Upper lobe of right lung (tissue), 1 donor: ENCODE results near the gene GALNTL6. TPM values are rescaled to one million over a fixed set of nuclear protein-coding genes. Genes with fewer than 3 reads are reported as not detected.
"Not testable (repeated sequence)": the region's sequence is repeated elsewhere in the genome, so short reads cannot be mapped to it uniquely, and the experiment has no call there.

Experiments used
- ATAC-seq: fragments of 200-7000 bp; cut with Tn5 transposase; one replicate; pipeline ENCODE4 v1.9.1; 2020; ENCODE audit warnings: mild to moderate bottlenecking, moderate library complexity
- DNase-seq: peaks from one replicate; pipeline ENCODE4 v3.0.0-alpha.2; 2020
- H3K27ac ChIP-seq: fragments of 200-600 bp; one replicate; pipeline ENCODE4 v1.8.0; 2022
- H3K27me3 ChIP-seq: fragments of 200-600 bp; one replicate; pipeline ENCODE4 v1.8.0; 2022; ENCODE audit warnings: mild to moderate bottlenecking
- H3K36me3 ChIP-seq: fragments of 200-600 bp; one replicate; pipeline ENCODE4 v1.8.0; 2022
- H3K4me1 ChIP-seq: fragments of 200-600 bp; one replicate; pipeline ENCODE4 v1.8.0; 2022
- H3K4me3 ChIP-seq: fragments of 200-600 bp; one replicate; pipeline ENCODE4 v1.8.0; 2022; ENCODE audit warnings: mild to moderate bottlenecking
- H3K9me3 ChIP-seq: fragments of 200-600 bp; one replicate; pipeline ENCODE4 v1.8.0; 2022
- intact Hi-C: fragments of 100-400 bp; cut with DNase I; formaldehyde crosslinking; loops from one replicate; pipeline ENCODE4 v1.11.0; 2022
- total RNA-seq: library from RNA; stranded (reverse); fragmentation: NEBNext Ultra II Directional; extraction: Animal tissue kit (Norgen Biotek cat#: 25700); gene quantifications from one replicate; pipeline ENCODE4 v1.2.1, GENCODE V29; 2021
- TF ChIP-seq, protein P1 (sequence below): fragments of 200-600 bp; IDR thresholded peaks from one replicate; pipeline ENCODE4 v1.8.0; 2022; ENCODE audit warnings: antibody characterized with exemption
- donor health status: DM: no; HTN: yes; CAD: no; lungs with severe emphysema.

Gene GALNTL6
- total RNA-seq, 1 donor from 2014 or later, result 0.20 TPM

- Histone ChIP-seq H3K27ac (no peak overlapping the region), H3K4me3 (no peak overlapping the region), H3K36me3 (no peaks in the 10 kb centered on the region), H3K4me1 (no peaks in the 10 kb centered on the region), H3K27me3 (no peaks in the 10 kb centered on the region), H3K9me3 (no peaks in the 10 kb centered on the region)
- DNase-seq (no peak), ATAC-seq (no peak)
- intact Hi-C loops, result no loop called here
- TF ChIP-seq, protein P1, sequence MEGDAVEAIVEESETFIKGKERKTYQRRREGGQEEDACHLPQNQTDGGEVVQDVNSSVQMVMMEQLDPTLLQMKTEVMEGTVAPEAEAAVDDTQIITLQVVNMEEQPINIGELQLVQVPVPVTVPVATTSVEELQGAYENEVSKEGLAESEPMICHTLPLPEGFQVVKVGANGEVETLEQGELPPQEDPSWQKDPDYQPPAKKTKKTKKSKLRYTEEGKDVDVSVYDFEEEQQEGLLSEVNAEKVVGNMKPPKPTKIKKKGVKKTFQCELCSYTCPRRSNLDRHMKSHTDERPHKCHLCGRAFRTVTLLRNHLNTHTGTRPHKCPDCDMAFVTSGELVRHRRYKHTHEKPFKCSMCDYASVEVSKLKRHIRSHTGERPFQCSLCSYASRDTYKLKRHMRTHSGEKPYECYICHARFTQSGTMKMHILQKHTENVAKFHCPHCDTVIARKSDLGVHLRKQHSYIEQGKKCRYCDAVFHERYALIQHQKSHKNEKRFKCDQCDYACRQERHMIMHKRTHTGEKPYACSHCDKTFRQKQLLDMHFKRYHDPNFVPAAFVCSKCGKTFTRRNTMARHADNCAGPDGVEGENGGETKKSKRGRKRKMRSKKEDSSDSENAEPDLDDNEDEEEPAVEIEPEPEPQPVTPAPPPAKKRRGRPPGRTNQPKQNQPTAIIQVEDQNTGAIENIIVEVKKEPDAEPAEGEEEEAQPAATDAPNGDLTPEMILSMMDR, result no peak
Measured at GRCh38 chr4:172868271-172868670, 1055.1 kb downstream of the GALNTL6 start.

- Histone ChIP-seq H3K27ac (no peak overlapping the region), H3K36me3 (no peaks in the 10 kb centered on the region), H3K4me1 (no peaks in the 10 kb centered on the region), H3K4me3 (no peak overlapping the region), H3K9me3 (no peaks in the 10 kb centered on the region), H3K27me3 (no peaks in the 10 kb centered on the region)
- DNase-seq, result no peak
- TF ChIP-seq, protein P1, result no peak
- no peak for ATAC-seq
- intact Hi-C loops, result no loop called here
Measured at GRCh38 chr4:172869621-172870268, 1056.5 kb downstream of the GALNTL6 start.

DNA sequence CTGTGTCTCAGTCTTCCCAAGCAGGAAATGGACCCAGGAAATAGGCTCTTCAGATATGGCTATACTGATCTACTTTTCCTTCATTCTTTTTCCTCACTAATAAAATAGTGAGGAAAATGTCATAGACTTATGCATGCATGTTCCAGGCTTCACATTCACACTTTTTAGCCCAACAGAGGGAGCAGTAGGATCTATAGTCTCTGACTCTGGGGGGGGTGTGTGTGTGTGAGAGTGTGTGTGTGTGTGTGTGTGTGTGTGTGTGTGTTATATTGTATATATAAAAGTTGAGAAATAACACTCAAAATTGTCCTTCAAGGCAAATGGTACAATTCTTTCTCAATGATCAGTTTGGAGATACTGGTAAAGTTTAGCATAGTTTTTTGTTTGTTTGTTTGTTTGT, 1058.2 kb downstream of the GALNTL6 start:
- TF ChIP-seq, protein P1, result no peak
- no peak for ATAC-seq
- no peak for DNase-seq
- Histone ChIP-seq H3K27me3 (no peaks in the 10 kb centered on the region), H3K4me3 (no peak overlapping the region), H3K9me3 (no peaks in the 10 kb centered on the region), H3K27ac (no peak overlapping the region), H3K4me1 (no peaks in the 10 kb centered on the region), H3K36me3 (no peaks in the 10 kb centered on the region)
- intact Hi-C loops, result no loop called here

GRCh38 chr4:172874944-172875343, 1061.7 kb downstream of the GALNTL6 start:
- TF ChIP-seq, protein P1, result no peak
- H3K9me3 ChIP-seq, result no peaks in the 10 kb centered on the region

GRCh38 chr4:172876394-172876793, 1063.2 kb downstream of the GALNTL6 start:
- Histone ChIP-seq H3K9me3 (no peaks in the 10 kb centered on the region), H3K4me1 (no peaks in the 10 kb centered on the region), H3K4me3 (no peak overlapping the region), H3K27me3 (no peaks in the 10 kb centered on the region), H3K36me3 (no peaks in the 10 kb centered on the region), H3K27ac (no peak overlapping the region)
- DNase-seq (no peak), ATAC-seq (no peak)
- intact Hi-C loops, result no loop called here
- TF ChIP-seq, protein P1, result no peak

More at GRCh38 chr4:172874944-172875343, 1061.7 kb downstream of the GALNTL6 start:
- H3K4me3 ChIP-seq, result no peak overlapping the region
- no peaks in the 10 kb centered on the region for H3K4me1 ChIP-seq
- no peaks in the 10 kb centered on the region for H3K27me3 ChIP-seq
- no peak for DNase-seq
- H3K36me3 ChIP-seq, result no peaks in the 10 kb centered on the region
- no peak for ATAC-seq
- H3K27ac ChIP-seq, result no peak overlapping the region
- intact Hi-C loops, result no loop called here

DNA sequence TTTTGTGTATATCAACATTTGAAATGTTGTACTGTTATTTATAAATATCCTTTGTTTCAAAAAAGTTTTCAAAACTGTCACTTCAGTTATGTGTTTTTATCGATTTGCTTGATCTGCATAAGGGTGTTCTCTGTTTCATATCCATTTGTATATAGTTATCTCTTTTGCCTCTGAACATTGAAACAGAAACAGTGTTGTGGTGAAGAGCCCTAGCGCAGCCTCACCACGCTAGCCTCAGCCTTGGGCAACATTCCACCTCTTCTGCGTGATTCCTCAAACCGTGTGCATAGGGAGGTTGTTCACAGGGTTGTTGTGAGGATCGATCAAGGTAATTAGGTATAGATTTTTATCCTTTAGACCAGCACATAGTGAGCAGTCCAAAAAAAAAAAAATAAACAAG, 1068.4 kb downstream of the GALNTL6 start:
- H3K27me3 ChIP-seq, result no peaks in the 10 kb centered on the region
- H3K4me1 ChIP-seq, result no peaks in the 10 kb centered on the region
- ATAC-seq, result no peak
- no peak overlapping the region for H3K4me3 ChIP-seq
- no peak for DNase-seq
- H3K36me3 ChIP-seq, result no peaks in the 10 kb centered on the region
- H3K27ac ChIP-seq, result no peak overlapping the region
- no peaks in the 10 kb centered on the region for H3K9me3 ChIP-seq
- intact Hi-C loops, result no loop called here
- TF ChIP-seq, protein P1, result no peak

GRCh38 chr4:172887358-172887757, 1074.2 kb downstream of the GALNTL6 start:
- H3K9me3 ChIP-seq, result not testable (repeated sequence)

More at GRCh38 chr4:172887358-172887757, 1074.2 kb downstream of the GALNTL6 start:
- H3K4me3 ChIP-seq, ATAC-seq, DNase-seq, H3K4me1 ChIP-seq, H3K27me3 ChIP-seq, H3K27ac ChIP-seq, intact Hi-C loops, H3K36me3 ChIP-seq: not testable (repeated sequence)
